Measurements from ENCODE around the gene EZR. TPM values are rescaled to one million over a fixed set of nuclear protein-coding genes. Genes with fewer than 3 reads are reported as not detected.

The EZR gene
- total and polyA plus RNA-seq, 2 of the 13 experiments (the other 11 are each of a cell fraction or from before 2014, with no cell fraction given): 34.7 to 60.3 TPM

- TF ChIP-seq RERE (CRISPR knock-in tag; IDR thresholded peaks at IDR 0.05; ENCODE audit: low read depth) (no peak), ELK4 (CRISPR knock-in tag; IDR thresholded peaks at IDR 0.05; ENCODE audit: borderline replicate concordance) (no peak), ZFP36L1 (CRISPR knock-in tag; IDR thresholded peaks at IDR 0.05) (no peak), SKI (IDR thresholded peaks at IDR 0.05; ENCODE audit: partially characterized antibody) (no peak), KDM1A (CRISPR knock-in tag; IDR thresholded peaks at IDR 0.05) (no peak), ZNF740 (CRISPR knock-in tag; IDR thresholded peaks at IDR 0.05) (no peak), SAP130 (CRISPR knock-in tag; IDR thresholded peaks at IDR 0.05; ENCODE audit: low read depth) (peak; percentile 79), CEBPG (CRISPR knock-in tag; IDR thresholded peaks at IDR 0.05) (no peak), BRCA1 (CRISPR knock-in tag; IDR thresholded peaks at IDR 0.05) (no peak), ZMAT5 (CRISPR knock-in tag; IDR thresholded peaks at IDR 0.05; ENCODE audit: borderline replicate concordance, low read depth) (no peak), ZBTB2 (CRISPR knock-in tag; IDR thresholded peaks at IDR 0.05; ENCODE audit: low read depth) (no peak), ARNT2 (CRISPR knock-in tag; IDR thresholded peaks at IDR 0.05; ENCODE audit: low read depth) (peak; percentile 69; the same call in 1 of the 2 replicates), TRIM24 (CRISPR knock-in tag; IDR thresholded peaks at IDR 0.05) (no peak), ZNF547 (CRISPR knock-in tag; IDR thresholded peaks at IDR 0.05) (no peak; the same call in 1 of the 2 replicates), ZNF263 (CRISPR knock-in tag; IDR thresholded peaks at IDR 0.05) (no peak)
Observed at GRCh38 chr6:158817728-158818580, 1.2 kb downstream of the EZR start (continued).
